HG03432 (cell line): Measurements from ENCODE around the gene PDE4A.
A peak's percentile ranks its signal among the peaks of the same experiment; 100 is the strongest.
"Not testable (repeated sequence)": the region's sequence is repeated elsewhere in the genome, so short reads cannot be mapped to it uniquely, and the experiment has no call there.

ENCODE experiments used
- ATAC-seq: cut with Tn5 transposase; IDR thresholded peaks from one replicate; pipeline ENCODE4 v1.9.1; 2021; ENCODE audit warnings: mild to moderate bottlenecking, moderate library complexity; ENCODE audit not compliant: unreplicated experiment

Gene PDE4A

GRCh38 chr19:10420444-10421239 lies at the start of gene PDE4A:
Gene PDE4A, plus strand, starts transcription at chr19:10420538. Its CDS starts 227 bp downstream, at chr19:10420765.
- no peak for ATAC-seq

GRCh38 chr19:10372690-10373089 lies 47.6 kb upstream of the PDE4A start:
- ATAC-seq, result no peak

- no peak for ATAC-seq
Observed at GRCh38 chr19:10374931-10375330, 45.4 kb upstream of the PDE4A start.

GRCh38 chr19:10377140-10377640 lies 43.1 kb upstream of the PDE4A start:
- not testable (repeated sequence) for ATAC-seq

- ATAC-seq, result no peak
Observed at GRCh38 chr19:10378124-10378523, 42.2 kb upstream of the PDE4A start.

GRCh38 chr19:10379880-10380312 lies 40.4 kb upstream of the PDE4A start:
- ATAC-seq, result no peak

- peak; percentile 91 for ATAC-seq
Observed at GRCh38 chr19:10380313-10381102, 39.8 kb upstream of the PDE4A start, which contains the start of gene TYK2. Gene TYK2, minus strand, starts transcription at chr19:10380572. Its CDS starts 2,166 bp downstream, at chr19:10378406.

GRCh38 chr19:10383223-10383499 lies 37.2 kb upstream of the PDE4A start:
- ATAC-seq, result not testable (repeated sequence)

- no peak for ATAC-seq
Observed at GRCh38 chr19:10384580-10384979, 35.8 kb upstream of the PDE4A start.

GRCh38 chr19:10388957-10389356 lies 31.4 kb upstream of the PDE4A start:
- ATAC-seq, result no peak

GRCh38 chr19:10389863-10390262 lies 30.5 kb upstream of the PDE4A start:
- ATAC-seq, result no peak

- ATAC-seq, result no peak
Observed at GRCh38 chr19:10390652-10391286, 29.6 kb upstream of the PDE4A start.

- no peak for ATAC-seq
Observed at GRCh38 chr19:10392120-10392519, 28.2 kb upstream of the PDE4A start.

- no peak for ATAC-seq
Observed at GRCh38 chr19:10393137-10393536, 27.2 kb upstream of the PDE4A start.

- ATAC-seq, result no peak
Observed at GRCh38 chr19:10395003-10395402, 25.3 kb upstream of the PDE4A start.

- no peak for ATAC-seq
Observed at GRCh38 chr19:10395436-10395835, 24.9 kb upstream of the PDE4A start.

GRCh38 chr19:10395917-10396316 lies 24.4 kb upstream of the PDE4A start:
- ATAC-seq, result no peak

- ATAC-seq, result no peak
Observed at GRCh38 chr19:10398819-10399218, 21.5 kb upstream of the PDE4A start.

GRCh38 chr19:10399340-10399739 lies 21.0 kb upstream of the PDE4A start:
- ATAC-seq, result not testable (repeated sequence)

GRCh38 chr19:10399878-10400277 lies 20.5 kb upstream of the PDE4A start:
- no peak for ATAC-seq

GRCh38 chr19:10402441-10403038 lies 17.8 kb upstream of the PDE4A start:
- ATAC-seq, result no peak
